ENCODE measurements around the gene BCKDHB. TPM values are rescaled to one million over a fixed set of nuclear protein-coding genes. Genes with fewer than 3 reads are reported as not detected.

Gene BCKDHB
- total RNA-seq, 1 experiment from 2014 or later = 24.3 TPM

GRCh38 chr6:80196906-80197305 is 90.4 kb downstream of the BCKDHB start:
- no peaks in the 10 kb centered on the region for H3K9me3 Mint-ChIP-seq
- DNase-seq (ENCODE audit: low spot score) (no peak), ATAC-seq (no peak)
- no peak overlapping the region for H3K4me3 Mint-ChIP-seq
- no peaks in the 10 kb centered on the region for H3K27me3 Mint-ChIP-seq (ENCODE audit: low read depth)
- H3K36me3 Mint-ChIP-seq = no peaks in the 10 kb centered on the region
- POLR2A ChIA-PET = no interaction called here
- H3K27ac Mint-ChIP-seq = no peak overlapping the region
- TF ChIP-seq ESRRA (CRISPR knock-in tag; IDR thresholded peaks at IDR 0.05; ENCODE audit: borderline replicate concordance) (no peak), ZNF281 (CRISPR knock-in tag; IDR thresholded peaks at IDR 0.05) (no peak), SOX15 (CRISPR knock-in tag; IDR thresholded peaks at IDR 0.05) (no peak), ZNF138 (CRISPR knock-in tag; conservative IDR thresholded peaks at IDR 0.05) (no peak), NFE2L1 (CRISPR knock-in tag; IDR thresholded peaks at IDR 0.05) (no peak), ERG (CRISPR knock-in tag; IDR thresholded peaks at IDR 0.05) (no peak), ZNF425 (CRISPR knock-in tag; conservative IDR thresholded peaks at IDR 0.05) (no peak), PREB (CRISPR knock-in tag; IDR thresholded peaks at IDR 0.05; ENCODE audit: borderline replicate concordance) (no peak), TP53 (CRISPR knock-in tag; IDR thresholded peaks at IDR 0.05) (no peak), E2F1 (CRISPR knock-in tag; IDR thresholded peaks at IDR 0.05) (no peak), CDX4 (CRISPR knock-in tag; IDR thresholded peaks at IDR 0.05; ENCODE audit: borderline replicate concordance) (no peak), FOXJ3 (CRISPR knock-in tag; IDR thresholded peaks at IDR 0.05; ENCODE audit: borderline replicate concordance) (no peak), JAZF1 (CRISPR knock-in tag; IDR thresholded peaks at IDR 0.05) (no peak), JUN (CRISPR knock-in tag; IDR thresholded peaks at IDR 0.05) (no peak)
- TF ChIP-seq, protein P1, sequence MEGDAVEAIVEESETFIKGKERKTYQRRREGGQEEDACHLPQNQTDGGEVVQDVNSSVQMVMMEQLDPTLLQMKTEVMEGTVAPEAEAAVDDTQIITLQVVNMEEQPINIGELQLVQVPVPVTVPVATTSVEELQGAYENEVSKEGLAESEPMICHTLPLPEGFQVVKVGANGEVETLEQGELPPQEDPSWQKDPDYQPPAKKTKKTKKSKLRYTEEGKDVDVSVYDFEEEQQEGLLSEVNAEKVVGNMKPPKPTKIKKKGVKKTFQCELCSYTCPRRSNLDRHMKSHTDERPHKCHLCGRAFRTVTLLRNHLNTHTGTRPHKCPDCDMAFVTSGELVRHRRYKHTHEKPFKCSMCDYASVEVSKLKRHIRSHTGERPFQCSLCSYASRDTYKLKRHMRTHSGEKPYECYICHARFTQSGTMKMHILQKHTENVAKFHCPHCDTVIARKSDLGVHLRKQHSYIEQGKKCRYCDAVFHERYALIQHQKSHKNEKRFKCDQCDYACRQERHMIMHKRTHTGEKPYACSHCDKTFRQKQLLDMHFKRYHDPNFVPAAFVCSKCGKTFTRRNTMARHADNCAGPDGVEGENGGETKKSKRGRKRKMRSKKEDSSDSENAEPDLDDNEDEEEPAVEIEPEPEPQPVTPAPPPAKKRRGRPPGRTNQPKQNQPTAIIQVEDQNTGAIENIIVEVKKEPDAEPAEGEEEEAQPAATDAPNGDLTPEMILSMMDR (IDR thresholded peaks at IDR 0.05) = no peak
- TF ChIP-seq, protein P2, sequence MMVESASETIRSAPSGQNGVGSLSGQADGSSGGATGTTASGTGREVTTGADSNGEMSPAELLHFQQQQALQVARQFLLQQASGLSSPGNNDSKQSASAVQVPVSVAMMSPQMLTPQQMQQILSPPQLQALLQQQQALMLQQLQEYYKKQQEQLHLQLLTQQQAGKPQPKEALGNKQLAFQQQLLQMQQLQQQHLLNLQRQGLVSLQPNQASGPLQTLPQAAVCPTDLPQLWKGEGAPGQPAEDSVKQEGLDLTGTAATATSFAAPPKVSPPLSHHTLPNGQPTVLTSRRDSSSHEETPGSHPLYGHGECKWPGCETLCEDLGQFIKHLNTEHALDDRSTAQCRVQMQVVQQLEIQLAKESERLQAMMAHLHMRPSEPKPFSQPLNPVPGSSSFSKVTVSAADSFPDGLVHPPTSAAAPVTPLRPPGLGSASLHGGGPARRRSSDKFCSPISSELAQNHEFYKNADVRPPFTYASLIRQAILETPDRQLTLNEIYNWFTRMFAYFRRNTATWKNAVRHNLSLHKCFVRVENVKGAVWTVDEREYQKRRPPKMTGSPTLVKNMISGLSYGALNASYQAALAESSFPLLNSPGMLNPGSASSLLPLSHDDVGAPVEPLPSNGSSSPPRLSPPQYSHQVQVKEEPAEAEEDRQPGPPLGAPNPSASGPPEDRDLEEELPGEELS (CRISPR knock-in tag; IDR thresholded peaks at IDR 0.05) = no peak
- TF ChIP-seq, protein P3, sequence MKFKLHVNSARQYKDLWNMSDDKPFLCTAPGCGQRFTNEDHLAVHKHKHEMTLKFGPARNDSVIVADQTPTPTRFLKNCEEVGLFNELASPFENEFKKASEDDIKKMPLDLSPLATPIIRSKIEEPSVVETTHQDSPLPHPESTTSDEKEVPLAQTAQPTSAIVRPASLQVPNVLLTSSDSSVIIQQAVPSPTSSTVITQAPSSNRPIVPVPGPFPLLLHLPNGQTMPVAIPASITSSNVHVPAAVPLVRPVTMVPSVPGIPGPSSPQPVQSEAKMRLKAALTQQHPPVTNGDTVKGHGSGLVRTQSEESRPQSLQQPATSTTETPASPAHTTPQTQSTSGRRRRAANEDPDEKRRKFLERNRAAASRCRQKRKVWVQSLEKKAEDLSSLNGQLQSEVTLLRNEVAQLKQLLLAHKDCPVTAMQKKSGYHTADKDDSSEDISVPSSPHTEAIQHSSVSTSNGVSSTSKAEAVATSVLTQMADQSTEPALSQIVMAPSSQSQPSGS (CRISPR knock-in tag; IDR thresholded peaks at IDR 0.05; ENCODE audit: borderline replicate concordance, low read depth) = no peak
- H3K4me1 Mint-ChIP-seq = no peaks in the 10 kb centered on the region
- CTCF ChIA-PET = no interaction called here

Data from WTC11 (cell line).